Ishikawa (cell line): ENCODE data around the gene ADAMTS20.

Experiments
- EP300 ChIP-seq: IDR thresholded peaks from 2 replicates; pipeline ENCODE4 v1.6.1; 2012; ENCODE audit warnings: borderline replicate concordance
- NFIC ChIP-seq: IDR thresholded peaks from 2 replicates; pipeline ENCODE4 v1.6.1; 2012
- RAD21 ChIP-seq: IDR thresholded peaks from 2 replicates; pipeline ENCODE4 v1.6.1; 2012; ENCODE audit warnings: low read depth
- REST ChIP-seq: IDR thresholded peaks from 2 replicates; pipeline ENCODE4 v1.6.1; 2012; ENCODE audit warnings: low read depth, mild to moderate bottlenecking
- TAF1 ChIP-seq: IDR thresholded peaks from 2 replicates; pipeline ENCODE4 v1.6.1; 2012; ENCODE audit warnings: low read depth, mild to moderate bottlenecking
- ZBTB7A ChIP-seq: IDR thresholded peaks from 2 replicates; pipeline ENCODE4 v1.6.1; 2012; ENCODE audit warnings: low read depth

GRCh38 chr12:43381879-43382278 is 170.1 kb downstream of the ADAMTS20 start:
- no peak for TF ChIP-seq EP300
- no peak for TF ChIP-seq NFIC
- no peak for TF ChIP-seq RAD21
- TF ChIP-seq TAF1 = no peak
- no peak for TF ChIP-seq REST
- no peak for TF ChIP-seq ZBTB7A
